ENCODE data around the gene OR9K2. TPM values are rescaled to one million over a fixed set of nuclear protein-coding genes. Genes with fewer than 3 reads are reported as not detected.

OR9K2 gene, protein sequence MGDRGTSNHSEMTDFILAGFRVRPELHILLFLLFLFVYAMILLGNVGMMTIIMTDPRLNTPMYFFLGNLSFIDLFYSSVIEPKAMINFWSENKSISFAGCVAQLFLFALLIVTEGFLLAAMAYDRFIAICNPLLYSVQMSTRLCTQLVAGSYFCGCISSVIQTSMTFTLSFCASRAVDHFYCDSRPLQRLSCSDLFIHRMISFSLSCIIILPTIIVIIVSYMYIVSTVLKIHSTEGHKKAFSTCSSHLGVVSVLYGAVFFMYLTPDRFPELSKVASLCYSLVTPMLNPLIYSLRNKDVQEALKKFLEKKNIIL
- polyA plus RNA-seq: not detected in 3 replicates
- not detected for polyA plus RNA-seq (2011; ENCODE audit: low read depth)
- polyA plus RNA-seq (2011; cell fraction: cytosol; rRNA removed): not detected in 2 replicates
- polyA plus RNA-seq (2011; cell fraction: nucleus; rRNA removed): not detected in 2 replicates
- polyA plus RNA-seq (2012; ENCODE audit: low replicate concordance): not detected in 2 replicates
- polyA minus RNA-seq: not detected in 3 replicates
- polyA minus RNA-seq (2011; cell fraction: cytosol; rRNA and poly(A)+ RNA removed): not detected
- not detected in 2 replicates for polyA minus RNA-seq (2011; cell fraction: nucleus; rRNA and poly(A)+ RNA removed)

DNA sequence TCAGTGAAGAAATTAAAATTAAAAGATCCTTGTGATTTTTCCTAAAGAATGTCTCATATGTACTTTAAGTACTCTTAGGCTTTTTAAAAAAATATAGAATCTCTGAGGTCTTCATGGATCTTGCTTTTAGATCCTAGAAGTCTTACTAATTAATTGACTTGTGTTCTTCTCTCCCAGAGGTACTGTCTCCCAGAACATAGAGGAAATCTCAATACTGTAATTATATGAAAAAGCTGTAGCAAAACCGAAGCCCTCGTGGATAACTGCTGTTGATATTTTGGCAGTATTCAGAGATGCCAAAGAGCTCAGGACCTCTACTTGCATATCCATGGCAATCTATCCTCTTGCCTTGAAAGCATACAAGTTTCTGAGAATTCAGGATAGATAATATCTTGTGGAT lies at the start of gene OR9K2:
Gene OR9K2 (plus strand): TSS at position 301 of the 400 bp plus-strand sequence. CDS start 3,429 bp downstream, outside the sequence.
- dilution Hi-C loops (cut with MboI; ENCODE audit: extremely low pct_ligation_motif_present, low sequenced_read_pairs): no loop called here
- no peaks in the 10 kb centered on the region for H3K9me3 ChIP-seq (ENCODE audit: control insufficient read depth, low read depth, low read length)
- no peak for DNase-seq (ENCODE audit: low read depth, low spot score)
- H3K9me1 ChIP-seq (ENCODE audit: control insufficient read depth, extremely low read depth, insufficient read depth, low read length): no peaks in the 10 kb centered on the region
- H3K27me3 ChIP-seq (ENCODE audit: control insufficient read depth, extremely low read depth, insufficient read depth, low read length): no peaks in the 10 kb centered on the region
- H2AFZ ChIP-seq (ENCODE audit: control insufficient read depth, low read length): no peak within 1 kb of the TSS
- TF ChIP-seq CTCF (optimal IDR thresholded peaks at IDR 0.05 in 1 of 3, IDR thresholded peaks at IDR 0.05 in 1 of 3, conservative IDR thresholded peaks at IDR 0.05 in 1 of 3; ENCODE audit: extremely low read depth in 1 of 3, insufficient read depth in 2 of 3, low read length in 3 of 3): no peak
- TF ChIP-seq EZH2 (IDR thresholded peaks at IDR 0.05; ENCODE audit: low read length): no peak
- H3K9ac ChIP-seq (ENCODE audit: control insufficient read depth, extremely low read depth, insufficient read depth, low read length): no peak within 1 kb of the TSS
- H3K4me3 ChIP-seq (ENCODE audit: control insufficient read depth in 2 of 3, extremely low read depth in 1 of 3, insufficient read depth in 2 of 3, low read depth in 1 of 3, low read length in 3 of 3): no peak within 1 kb of the TSS
- no peak for FAIRE-seq
- no peaks in the 10 kb centered on the region for H3K36me3 ChIP-seq (ENCODE audit: control insufficient read depth in 2 of 2, extremely low read depth in 1 of 2, insufficient read depth in 2 of 2, low read length in 2 of 2)
- H3K27ac ChIP-seq (ENCODE audit: control insufficient read depth, insufficient read depth, low read length): no peak within 1 kb of the TSS
- H3K4me2 ChIP-seq (ENCODE audit: control insufficient read depth, extremely low read depth, insufficient read depth, low read depth, low read length): no peak within 1 kb of the TSS
- no peaks in the 10 kb centered on the region for H3K4me1 ChIP-seq (ENCODE audit: control insufficient read depth, extremely low read depth, insufficient read depth, low read length)
- no peaks in the 10 kb centered on the region for H4K20me1 ChIP-seq (ENCODE audit: control insufficient read depth, extremely low read depth, insufficient read depth, low read length)
- H3K79me2 ChIP-seq (ENCODE audit: control insufficient read depth, insufficient read depth, low read length): no peaks in the 10 kb centered on the region

GRCh38 chr12:55092579-55092978 lies 33.6 kb upstream of the OR9K2 start:
- H3K27me3 ChIP-seq (ENCODE audit: control insufficient read depth, extremely low read depth, insufficient read depth, low read length): no peaks in the 10 kb centered on the region
- FAIRE-seq: no peak

More at GRCh38 chr12:55092579-55092978, 33.6 kb upstream of the OR9K2 start:
- H3K4me1 ChIP-seq (ENCODE audit: control insufficient read depth, extremely low read depth, insufficient read depth, low read length): no peaks in the 10 kb centered on the region
- no peak overlapping the region for H3K9ac ChIP-seq (ENCODE audit: control insufficient read depth, extremely low read depth, insufficient read depth, low read length)
- no peaks in the 10 kb centered on the region for H3K79me2 ChIP-seq (ENCODE audit: control insufficient read depth, insufficient read depth, low read length)
- dilution Hi-C loops (cut with MboI; ENCODE audit: extremely low pct_ligation_motif_present, low sequenced_read_pairs): no loop called here
- no peaks in the 10 kb centered on the region for H3K9me1 ChIP-seq (ENCODE audit: control insufficient read depth, extremely low read depth, insufficient read depth, low read length)
- no peak for DNase-seq (ENCODE audit: low read depth, low spot score)
- no peak overlapping the region for H3K4me2 ChIP-seq (ENCODE audit: control insufficient read depth, extremely low read depth, insufficient read depth, low read depth, low read length)
- H4K20me1 ChIP-seq (ENCODE audit: control insufficient read depth, extremely low read depth, insufficient read depth, low read length): no peaks in the 10 kb centered on the region
- TF ChIP-seq EZH2 (IDR thresholded peaks at IDR 0.05; ENCODE audit: low read length) (no peak), CTCF (optimal IDR thresholded peaks at IDR 0.05 in 1 of 3, IDR thresholded peaks at IDR 0.05 in 1 of 3, conservative IDR thresholded peaks at IDR 0.05 in 1 of 3; ENCODE audit: extremely low read depth in 1 of 3, insufficient read depth in 2 of 3, low read length in 3 of 3) (no peak)
- no peaks in the 10 kb centered on the region for H3K9me3 ChIP-seq (ENCODE audit: control insufficient read depth, low read depth, low read length)
- no peak overlapping the region for H3K27ac ChIP-seq (ENCODE audit: control insufficient read depth, insufficient read depth, low read length)
- H2AFZ ChIP-seq (ENCODE audit: control insufficient read depth, low read length): no peak overlapping the region
- H3K4me3 ChIP-seq (ENCODE audit: control insufficient read depth in 2 of 3, extremely low read depth in 1 of 3, insufficient read depth in 2 of 3, low read depth in 1 of 3, low read length in 3 of 3): no peak overlapping the region
- no peaks in the 10 kb centered on the region for H3K36me3 ChIP-seq (ENCODE audit: control insufficient read depth in 2 of 2, extremely low read depth in 1 of 2, insufficient read depth in 2 of 2, low read length in 2 of 2)

Data from keratinocyte (primary cell).